HG02885 (cell line): ENCODE measurements around the gene LARP1.
"Not testable (repeated sequence)": the region's sequence is repeated elsewhere in the genome, so short reads cannot be mapped to it uniquely, and the experiment has no call there.

Experiments
- ATAC-seq: cut with Tn5 transposase; IDR thresholded peaks from one replicate; pipeline ENCODE4 v1.9.1; 2021; ENCODE audit warnings: mild to moderate bottlenecking; ENCODE audit not compliant: unreplicated experiment, poor library complexity

The LARP1 gene

GRCh38 chr5:154818471-154819116, 63.4 kb downstream of the LARP1 start:
- ATAC-seq = no peak

DNA sequence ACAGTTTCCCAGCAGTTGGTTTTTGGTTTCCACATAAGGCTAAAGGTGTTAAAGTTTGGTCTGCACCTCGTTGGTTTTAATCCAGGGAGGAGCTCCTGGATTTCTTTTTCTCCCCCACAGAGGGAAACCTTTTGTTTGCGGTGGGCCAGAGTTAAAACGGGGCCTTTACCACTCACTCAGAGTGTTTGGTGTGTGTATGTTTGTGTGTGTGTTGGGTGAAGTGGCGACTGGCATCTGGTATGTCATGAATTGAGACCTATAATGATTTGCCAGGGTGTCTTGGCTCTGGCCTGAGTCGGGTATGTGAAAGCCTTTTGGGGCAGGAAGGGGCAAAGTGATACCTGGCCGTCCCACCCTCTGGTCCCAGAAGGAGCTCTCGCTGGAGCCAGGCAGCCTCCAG, 64.4 kb downstream of the LARP1 start:
- no peak for ATAC-seq

- no peak for ATAC-seq
Measured at GRCh38 chr5:154820383-154820782, 65.2 kb downstream of the LARP1 start.

- not testable (repeated sequence) for ATAC-seq
Measured at GRCh38 chr5:154822896-154823295, 67.7 kb downstream of the LARP1 start.

- ATAC-seq = no peak
Measured at GRCh38 chr5:154823605-154824004, 68.4 kb downstream of the LARP1 start.

DNA sequence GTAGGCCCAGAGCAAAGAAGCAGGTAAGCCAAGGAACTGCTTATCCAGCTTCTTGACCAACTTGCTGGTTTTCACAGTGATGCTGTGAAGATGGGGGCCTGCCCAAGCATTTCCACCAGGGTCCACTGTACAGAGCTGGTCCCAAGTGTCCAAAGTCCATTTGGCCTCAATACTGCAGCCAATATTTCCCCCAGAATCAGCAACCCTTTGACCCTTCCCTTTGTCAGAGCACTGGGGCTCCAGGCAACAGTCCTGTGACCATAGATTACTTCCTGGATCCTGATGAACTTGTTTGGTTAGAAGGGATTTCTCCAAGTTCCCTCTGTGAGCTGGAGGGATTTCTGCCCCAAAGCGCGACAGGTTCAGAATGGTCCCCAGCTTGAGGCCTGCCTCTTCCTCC, 68.9 kb downstream of the LARP1 start:
- ATAC-seq = no peak

DNA sequence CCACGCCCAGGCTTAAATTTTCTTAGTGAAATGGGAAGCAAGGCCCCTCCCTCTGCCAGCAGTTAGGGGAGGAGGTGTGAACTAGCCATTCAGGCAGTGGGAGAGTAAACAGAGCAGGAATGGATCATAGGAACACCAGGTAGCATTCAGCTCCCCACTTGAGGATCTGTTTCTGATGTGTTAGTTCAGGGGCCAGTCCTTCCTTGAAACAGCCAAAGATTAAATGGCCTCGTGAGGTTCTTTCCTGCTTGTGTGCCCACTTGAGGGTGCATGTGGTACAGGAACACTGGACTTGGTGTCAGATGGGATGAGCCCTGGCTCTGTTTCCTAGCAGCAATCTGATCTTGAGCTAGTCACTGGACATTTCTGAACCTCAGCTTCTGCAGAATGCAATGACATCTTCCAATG, 74.0 kb downstream of the LARP1 start:
- no peak for ATAC-seq

GRCh38 chr5:154829589-154830218, 74.5 kb downstream of the LARP1 start:
- ATAC-seq = no peak

DNA sequence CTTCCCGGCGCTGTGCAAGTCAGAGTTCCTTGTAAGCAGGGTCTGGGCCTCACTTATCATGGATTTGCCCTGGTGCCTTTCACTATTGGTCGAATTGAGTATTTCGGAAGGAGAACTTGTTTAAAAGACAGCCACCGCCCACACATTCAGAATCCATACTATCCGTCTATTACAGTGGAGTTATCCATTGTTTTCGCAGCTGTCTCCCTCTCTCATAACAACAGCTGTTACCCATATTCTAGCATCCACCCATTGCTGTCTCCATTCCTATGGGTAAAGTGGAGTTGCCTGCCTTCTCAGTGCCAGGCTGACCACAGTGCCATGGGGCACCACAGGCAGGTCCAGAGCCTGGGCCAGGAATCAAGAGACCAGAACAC, 75.0 kb downstream of the LARP1 start:
- ATAC-seq = no peak

DNA sequence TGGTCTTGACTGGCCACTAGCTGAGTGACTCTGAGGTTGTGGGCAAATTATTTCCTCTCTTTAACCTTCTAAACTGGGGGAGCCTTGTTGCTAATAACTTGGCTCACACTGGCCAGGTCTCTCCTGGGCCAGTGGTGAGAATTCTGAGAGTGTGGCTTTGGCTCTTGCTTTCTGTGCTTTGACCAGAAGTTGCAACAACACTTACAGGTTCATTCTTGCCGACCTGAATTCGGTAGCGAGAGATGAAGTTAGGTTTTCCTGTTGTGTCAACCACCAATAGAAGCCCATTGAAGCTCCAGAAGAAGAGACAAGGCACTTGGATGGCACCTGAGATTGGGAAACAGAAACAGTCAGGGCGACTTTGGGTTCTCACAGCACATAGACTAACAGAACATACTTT, 75.4 kb downstream of the LARP1 start:
- ATAC-seq = no peak

- ATAC-seq = no peak
Measured at GRCh38 chr5:154831451-154831850, 76.3 kb downstream of the LARP1 start.

- ATAC-seq = not testable (repeated sequence)
Measured at GRCh38 chr5:154832804-154833203, 77.6 kb downstream of the LARP1 start.

GRCh38 chr5:154834053-154834452, 78.9 kb downstream of the LARP1 start:
- no peak for ATAC-seq

DNA sequence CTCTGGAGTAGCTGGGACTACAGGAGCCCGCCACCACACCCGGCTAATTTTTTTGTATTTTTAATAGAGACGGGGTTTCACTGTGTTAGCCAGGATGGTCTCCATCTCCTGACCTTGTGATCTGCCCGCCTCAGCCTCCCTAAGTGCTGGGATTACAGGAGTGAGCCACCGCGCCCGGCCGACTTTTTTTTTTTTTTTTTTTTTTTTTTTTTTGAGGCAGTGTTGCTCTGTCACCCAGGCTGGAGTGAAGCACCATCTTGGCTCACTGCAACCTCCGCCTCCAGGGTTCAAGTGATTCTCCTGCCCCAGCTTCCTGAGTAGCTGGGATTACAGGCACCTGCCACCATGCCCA, 80.5 kb downstream of the LARP1 start:
- ATAC-seq = not testable (repeated sequence)

DNA sequence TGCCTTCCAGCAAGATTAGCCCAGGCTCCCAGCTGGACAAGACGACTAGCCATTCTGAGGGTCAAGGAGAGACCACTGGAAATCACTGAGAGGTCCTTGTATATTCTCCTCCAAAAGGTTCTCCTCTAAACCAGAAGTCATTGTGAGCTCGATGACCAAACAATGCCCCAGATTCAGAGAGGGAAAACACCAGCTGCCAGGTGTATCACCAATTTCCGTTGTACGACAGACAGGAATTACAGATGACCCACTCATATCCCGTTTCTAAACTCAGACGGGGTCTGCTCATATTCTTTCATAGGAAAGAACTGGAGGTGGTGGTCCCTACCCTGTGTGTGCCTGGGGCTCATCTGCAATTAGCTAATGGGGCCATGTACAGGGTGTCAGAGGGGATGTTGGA, 81.0 kb downstream of the LARP1 start:
- ATAC-seq = no peak

DNA sequence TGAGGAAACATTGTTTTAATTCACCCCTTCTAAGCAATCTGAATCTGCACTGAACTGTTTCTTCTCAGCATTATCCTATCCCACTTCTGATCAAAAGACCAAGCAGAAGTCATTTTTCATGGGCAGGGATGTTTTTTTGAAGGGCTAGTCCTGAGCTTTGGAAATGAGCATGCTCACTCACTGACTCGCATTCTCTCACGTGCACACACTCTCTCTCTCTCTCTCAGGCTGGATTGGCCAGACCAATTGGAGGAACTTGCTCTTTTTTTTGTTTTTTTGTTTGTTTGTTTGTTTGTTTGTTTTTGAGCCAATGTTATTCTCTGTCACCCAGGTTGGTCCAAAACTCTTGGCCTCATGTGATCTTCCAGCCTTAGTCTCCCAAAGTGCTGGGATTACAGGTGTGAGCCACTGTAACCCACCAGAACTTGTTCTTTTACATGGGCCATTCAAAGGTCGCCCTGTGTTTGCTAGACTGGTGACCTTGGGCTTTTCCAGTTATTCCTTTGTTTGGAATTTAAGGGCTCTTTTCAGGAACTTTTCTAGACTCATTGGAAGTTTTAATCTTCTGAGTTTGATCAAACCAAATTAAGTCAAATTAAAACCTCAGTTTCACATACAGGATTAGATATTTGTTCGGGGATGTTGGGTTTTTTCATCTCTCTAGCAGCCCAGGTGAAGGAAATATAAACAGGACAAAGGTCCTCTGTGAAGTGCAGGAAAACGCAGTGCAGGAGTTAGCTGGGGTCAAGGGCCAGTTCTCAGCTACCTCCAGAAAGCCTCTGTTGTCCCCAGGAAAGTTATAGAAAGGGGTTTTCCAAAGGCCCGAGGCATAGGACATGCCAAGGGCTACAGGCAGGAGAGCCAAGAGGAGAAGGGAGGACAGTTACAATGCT, 82.1 kb downstream of the LARP1 start:
- ATAC-seq = no peak

DNA sequence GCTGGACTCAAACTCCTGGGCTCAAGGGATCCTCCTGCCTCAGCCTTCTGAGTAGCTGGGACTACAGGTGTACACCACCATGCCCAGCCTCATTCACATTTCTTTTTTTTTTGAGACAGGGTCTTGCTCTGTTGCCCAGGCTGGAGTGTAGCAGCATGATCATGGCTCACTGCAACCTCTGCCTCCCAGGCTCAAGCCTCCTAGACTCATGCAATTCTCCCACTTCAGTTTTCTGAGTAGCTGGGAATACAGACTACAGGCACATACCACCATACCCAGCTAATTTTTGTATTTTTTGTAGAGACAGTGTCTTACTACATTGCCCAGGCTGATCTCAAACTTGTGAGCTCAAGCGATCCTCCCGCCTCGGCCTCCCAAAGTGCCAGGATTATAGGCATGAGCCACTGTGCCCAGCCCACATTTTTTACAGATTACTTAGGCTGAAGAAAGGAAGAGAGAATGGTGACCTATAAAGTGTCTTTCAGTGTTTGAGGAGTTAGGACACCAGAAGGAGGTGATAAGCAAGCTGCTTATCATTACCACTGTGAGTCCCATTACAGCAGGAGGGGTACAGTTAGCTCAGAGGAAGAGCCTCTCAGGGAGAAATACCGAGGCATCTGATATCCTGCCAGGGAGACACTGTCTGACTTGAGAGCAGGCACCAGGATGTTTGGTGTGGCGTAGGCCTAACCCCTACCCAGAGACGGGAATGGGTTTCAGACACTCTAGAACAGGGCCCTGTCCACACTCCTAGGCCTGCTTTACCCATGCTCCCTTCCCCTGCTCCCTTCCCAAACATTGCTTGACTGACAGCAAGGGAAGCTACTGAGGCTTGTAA, 85.5 kb downstream of the LARP1 start:
- ATAC-seq = no peak

- no peak for ATAC-seq
Measured at GRCh38 chr5:154841273-154841661, 86.1 kb downstream of the LARP1 start.

GRCh38 chr5:154842689-154843530, 87.7 kb downstream of the LARP1 start:
- no peak for ATAC-seq

GRCh38 chr5:154844809-154845208, 89.6 kb downstream of the LARP1 start:
- ATAC-seq = no peak
